HepG2 (cell line): ENCODE results near the gene HNRNPA1. TPM values are rescaled to one million over a fixed set of nuclear protein-coding genes. Genes with fewer than 3 reads are reported as not detected.

ENCODE experiments used
- CENPX ChIP-seq: sonication (generic); formaldehyde crosslinking; IDR thresholded peaks from 2 replicates; pipeline ENCODE4 v1.9.0; 2021; ENCODE audit warnings: mild to moderate bottlenecking, missing genetic modification reagents, moderate library complexity
- GABPB1 ChIP-seq: IDR thresholded peaks from 2 replicates; pipeline ENCODE4 v1.6.1; 2016; ENCODE audit warnings: mild to moderate bottlenecking, missing genetic modification reagents, moderate library complexity, missing compliant biosample characterization
- MED8 ChIP-seq: sonication (generic); formaldehyde crosslinking; IDR thresholded peaks from 2 replicates; pipeline ENCODE4 v1.8.1; 2023; ENCODE audit warnings: mild to moderate bottlenecking, missing genetic modification reagents; ENCODE audit not compliant: insufficient replicate concordance
- PCBP1 ChIP-seq: fragments of 200-400 bp; formaldehyde crosslinking; IDR thresholded peaks from 2 replicates; pipeline ENCODE4 v1.6.1; 2017; ENCODE audit warnings: mild to moderate bottlenecking, low read depth, low read length, borderline replicate concordance
- PLRG1 ChIP-seq: fragments of 450-650 bp; conservative IDR thresholded peaks from 2 replicates; pipeline ENCODE4 v1.6.1; 2016
- PTBP1 ChIP-seq: fragments of 200-400 bp; formaldehyde crosslinking; IDR thresholded peaks from 2 replicates; pipeline ENCODE4 v1.6.1; 2018; ENCODE audit warnings: low read length, low read depth; ENCODE audit not compliant: poor library complexity, severe bottlenecking
- RNF219 ChIP-seq: sonication (generic); formaldehyde crosslinking; IDR thresholded peaks from 2 replicates; pipeline ENCODE4 v1.5.0; 2020; ENCODE audit warnings: mild to moderate bottlenecking, missing genetic modification reagents
- SOX6 ChIP-seq, 2 experiments: fragments of 450-650 bp in 1 of 2; sonication (generic) in 1 of 2; formaldehyde crosslinking in 1 of 2; IDR thresholded peaks; 2 replicates each; pipeline versions ENCODE4 v1.4.0 to v1.6.1; 2017 to 2020; ENCODE audit warnings: antibody characterized with exemption in 1 of 2, mild to moderate bottlenecking in 1 of 2, missing genetic modification reagents in 1 of 2
- TMF1 ChIP-seq: sonication (generic); formaldehyde crosslinking; IDR thresholded peaks from 2 replicates; pipeline ENCODE4 v1.8.1; 2022; ENCODE audit warnings: low read depth, missing genetic modification reagents
- ZMYM4 ChIP-seq: sonication (generic); formaldehyde crosslinking; IDR thresholded peaks from 2 replicates; pipeline ENCODE4 v1.8.1; 2023; ENCODE audit warnings: mild to moderate bottlenecking, missing genetic modification reagents
- ZNF121 ChIP-seq: sonication (generic); formaldehyde crosslinking; IDR thresholded peaks from 2 replicates; pipeline ENCODE4 v1.5.0; 2020; ENCODE audit warnings: mild to moderate bottlenecking, missing genetic modification reagents
- ZNF256 ChIP-seq: sonication (generic); formaldehyde crosslinking; conservative IDR thresholded peaks from 2 replicates; pipeline ENCODE4 v1.4.0; 2020; ENCODE audit warnings: missing genetic modification reagents
- polyA plus RNA-seq, 8 experiments: library from polyadenylated mRNA; depleted of rRNA in 3 of 8; stranded (reverse) in 7 of 8; unstranded in 1 of 8; fragments of >200 nt; fragmentation: Illumina TruSeq in 4 of 8; extraction: Trizol in 4 of 8; gene quantifications; 2 replicates each; pipeline versions ENCODE4 v1.2.1 to v1.2.3, GENCODE V29; 2011 to 2016; ENCODE audit warnings: low read depth in 4 of 8, missing spikeins in 1 of 8, mixed read lengths in 1 of 8; ENCODE audit not compliant: insufficient read depth in 1 of 8
- total RNA-seq, 5 experiments: library from RNA; depleted of rRNA; stranded (reverse); fragments of >200 nt; fragmentation: Illumina TruSeq; extraction: Trizol; gene quantifications; 2 replicates each; pipeline ENCODE4 v1.2.3, GENCODE V29; 2016; ENCODE audit warnings: low read depth in 1 of 5
- TF ChIP-seq, protein P1 (sequence below): sonication (generic); formaldehyde crosslinking; IDR thresholded peaks from 2 replicates; pipeline ENCODE4 v1.4.0; 2020; ENCODE audit warnings: mild to moderate bottlenecking, missing genetic modification reagents
- TF ChIP-seq, protein P2 (sequence below): sonication (generic); formaldehyde crosslinking; IDR thresholded peaks from 2 replicates; pipeline ENCODE4 v1.5.0; 2020; ENCODE audit warnings: mild to moderate bottlenecking, missing genetic modification reagents
- TF ChIP-seq, protein P3 (sequence below): sonication (generic); formaldehyde crosslinking; IDR thresholded peaks from 2 replicates; pipeline ENCODE4 v1.5.0; 2020; ENCODE audit warnings: missing genetic modification reagents, mild to moderate bottlenecking, borderline replicate concordance
- TF ChIP-seq, protein P4 (sequence below): sonication (generic); formaldehyde crosslinking; IDR thresholded peaks from 2 replicates; pipeline ENCODE4 v1.5.1; 2020; ENCODE audit warnings: missing genetic modification reagents, mild to moderate bottlenecking, borderline replicate concordance

Gene HNRNPA1
- total and polyA plus RNA-seq, 2 of the 13 experiments (the other 11 are each of a cell fraction or from before 2014, with no cell fraction given), result 535 to 1,820 TPM

DNA sequence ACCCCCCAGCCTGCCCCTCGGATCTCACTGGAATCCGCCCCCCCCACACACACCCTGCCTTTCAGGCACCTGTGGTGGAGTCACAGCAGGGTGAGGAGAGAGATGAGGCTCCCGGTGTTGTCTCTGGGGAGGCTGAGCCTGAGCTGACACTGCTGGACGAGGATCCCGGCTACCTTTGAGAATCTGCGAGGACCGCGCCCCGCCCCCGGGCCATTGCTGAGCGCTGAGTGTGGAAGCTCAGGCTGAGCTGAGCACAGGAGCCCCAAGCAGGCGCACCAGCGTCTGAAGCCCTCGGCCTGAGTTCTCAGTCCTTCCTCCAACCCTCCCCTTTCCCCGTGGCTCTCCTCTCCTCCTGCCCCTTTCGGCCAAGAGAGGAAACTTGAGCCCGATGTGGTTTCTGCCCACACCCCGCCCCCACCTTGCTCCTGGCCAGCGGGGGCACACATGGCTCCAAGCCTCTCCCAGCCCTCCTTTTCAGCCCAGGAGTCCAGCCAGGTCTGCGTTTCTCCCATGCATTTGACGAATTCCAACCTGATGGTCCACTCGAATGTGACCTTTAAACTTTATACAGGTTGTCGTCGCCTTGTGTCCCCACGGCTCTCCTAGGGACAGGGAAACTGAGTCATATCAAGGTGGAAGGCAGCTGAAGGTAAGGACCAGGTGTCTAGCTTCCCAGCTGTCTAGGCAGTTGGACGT lies 20.4 kb downstream of the HNRNPA1 start, which contains the start of gene NFE2 (continued):
- TF ChIP-seq PCBP1, result 0 out of 2 replicates have a peak, but pooled peaks have one; percentile 58
- no peak for TF ChIP-seq SOX6 (IDR thresholded peaks at IDR 0.05)
- no peak; the same call in 1 of the 2 replicates for TF ChIP-seq SOX6 (CRISPR knock-in tag; IDR thresholded peaks at IDR 0.05)
- TF ChIP-seq, protein P1, sequence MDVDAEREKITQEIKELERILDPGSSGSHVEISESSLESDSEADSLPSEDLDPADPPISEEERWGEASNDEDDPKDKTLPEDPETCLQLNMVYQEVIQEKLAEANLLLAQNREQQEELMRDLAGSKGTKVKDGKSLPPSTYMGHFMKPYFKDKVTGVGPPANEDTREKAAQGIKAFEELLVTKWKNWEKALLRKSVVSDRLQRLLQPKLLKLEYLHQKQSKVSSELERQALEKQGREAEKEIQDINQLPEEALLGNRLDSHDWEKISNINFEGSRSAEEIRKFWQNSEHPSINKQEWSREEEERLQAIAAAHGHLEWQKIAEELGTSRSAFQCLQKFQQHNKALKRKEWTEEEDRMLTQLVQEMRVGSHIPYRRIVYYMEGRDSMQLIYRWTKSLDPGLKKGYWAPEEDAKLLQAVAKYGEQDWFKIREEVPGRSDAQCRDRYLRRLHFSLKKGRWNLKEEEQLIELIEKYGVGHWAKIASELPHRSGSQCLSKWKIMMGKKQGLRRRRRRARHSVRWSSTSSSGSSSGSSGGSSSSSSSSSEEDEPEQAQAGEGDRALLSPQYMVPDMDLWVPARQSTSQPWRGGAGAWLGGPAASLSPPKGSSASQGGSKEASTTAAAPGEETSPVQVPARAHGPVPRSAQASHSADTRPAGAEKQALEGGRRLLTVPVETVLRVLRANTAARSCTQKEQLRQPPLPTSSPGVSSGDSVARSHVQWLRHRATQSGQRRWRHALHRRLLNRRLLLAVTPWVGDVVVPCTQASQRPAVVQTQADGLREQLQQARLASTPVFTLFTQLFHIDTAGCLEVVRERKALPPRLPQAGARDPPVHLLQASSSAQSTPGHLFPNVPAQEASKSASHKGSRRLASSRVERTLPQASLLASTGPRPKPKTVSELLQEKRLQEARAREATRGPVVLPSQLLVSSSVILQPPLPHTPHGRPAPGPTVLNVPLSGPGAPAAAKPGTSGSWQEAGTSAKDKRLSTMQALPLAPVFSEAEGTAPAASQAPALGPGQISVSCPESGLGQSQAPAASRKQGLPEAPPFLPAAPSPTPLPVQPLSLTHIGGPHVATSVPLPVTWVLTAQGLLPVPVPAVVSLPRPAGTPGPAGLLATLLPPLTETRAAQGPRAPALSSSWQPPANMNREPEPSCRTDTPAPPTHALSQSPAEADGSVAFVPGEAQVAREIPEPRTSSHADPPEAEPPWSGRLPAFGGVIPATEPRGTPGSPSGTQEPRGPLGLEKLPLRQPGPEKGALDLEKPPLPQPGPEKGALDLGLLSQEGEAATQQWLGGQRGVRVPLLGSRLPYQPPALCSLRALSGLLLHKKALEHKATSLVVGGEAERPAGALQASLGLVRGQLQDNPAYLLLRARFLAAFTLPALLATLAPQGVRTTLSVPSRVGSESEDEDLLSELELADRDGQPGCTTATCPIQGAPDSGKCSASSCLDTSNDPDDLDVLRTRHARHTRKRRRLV, result no peak; the same call in 1 of the 2 replicates
- TF ChIP-seq ZNF256, result no peak
- TF ChIP-seq, protein P2, sequence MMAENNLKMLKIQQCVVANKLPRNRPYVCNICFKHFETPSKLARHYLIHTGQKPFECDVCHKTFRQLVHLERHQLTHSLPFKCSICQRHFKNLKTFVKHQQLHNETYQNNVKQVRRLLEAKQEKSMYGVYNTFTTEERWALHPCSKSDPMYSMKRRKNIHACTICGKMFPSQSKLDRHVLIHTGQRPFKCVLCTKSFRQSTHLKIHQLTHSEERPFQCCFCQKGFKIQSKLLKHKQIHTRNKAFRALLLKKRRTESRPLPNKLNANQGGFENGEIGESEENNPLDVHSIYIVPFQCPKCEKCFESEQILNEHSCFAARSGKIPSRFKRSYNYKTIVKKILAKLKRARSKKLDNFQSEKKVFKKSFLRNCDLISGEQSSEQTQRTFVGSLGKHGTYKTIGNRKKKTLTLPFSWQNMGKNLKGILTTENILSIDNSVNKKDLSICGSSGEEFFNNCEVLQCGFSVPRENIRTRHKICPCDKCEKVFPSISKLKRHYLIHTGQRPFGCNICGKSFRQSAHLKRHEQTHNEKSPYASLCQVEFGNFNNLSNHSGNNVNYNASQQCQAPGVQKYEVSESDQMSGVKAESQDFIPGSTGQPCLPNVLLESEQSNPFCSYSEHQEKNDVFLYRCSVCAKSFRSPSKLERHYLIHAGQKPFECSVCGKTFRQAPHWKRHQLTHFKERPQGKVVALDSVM, result no peak; the same call in 1 of the 2 replicates
- TF ChIP-seq TMF1 (CRISPR knock-in tag), result no peak
- no peak for TF ChIP-seq PTBP1
- no peak for TF ChIP-seq ZNF121 (CRISPR knock-in tag)
- TF ChIP-seq GABPB1, result peak; percentile 20; the same call in 1 of the 2 replicates
- TF ChIP-seq, protein P3, sequence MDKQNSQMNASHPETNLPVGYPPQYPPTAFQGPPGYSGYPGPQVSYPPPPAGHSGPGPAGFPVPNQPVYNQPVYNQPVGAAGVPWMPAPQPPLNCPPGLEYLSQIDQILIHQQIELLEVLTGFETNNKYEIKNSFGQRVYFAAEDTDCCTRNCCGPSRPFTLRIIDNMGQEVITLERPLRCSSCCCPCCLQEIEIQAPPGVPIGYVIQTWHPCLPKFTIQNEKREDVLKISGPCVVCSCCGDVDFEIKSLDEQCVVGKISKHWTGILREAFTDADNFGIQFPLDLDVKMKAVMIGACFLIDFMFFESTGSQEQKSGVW (CRISPR knock-in tag), result no peak
- TF ChIP-seq PLRG1, result no peak
- TF ChIP-seq, protein P4, sequence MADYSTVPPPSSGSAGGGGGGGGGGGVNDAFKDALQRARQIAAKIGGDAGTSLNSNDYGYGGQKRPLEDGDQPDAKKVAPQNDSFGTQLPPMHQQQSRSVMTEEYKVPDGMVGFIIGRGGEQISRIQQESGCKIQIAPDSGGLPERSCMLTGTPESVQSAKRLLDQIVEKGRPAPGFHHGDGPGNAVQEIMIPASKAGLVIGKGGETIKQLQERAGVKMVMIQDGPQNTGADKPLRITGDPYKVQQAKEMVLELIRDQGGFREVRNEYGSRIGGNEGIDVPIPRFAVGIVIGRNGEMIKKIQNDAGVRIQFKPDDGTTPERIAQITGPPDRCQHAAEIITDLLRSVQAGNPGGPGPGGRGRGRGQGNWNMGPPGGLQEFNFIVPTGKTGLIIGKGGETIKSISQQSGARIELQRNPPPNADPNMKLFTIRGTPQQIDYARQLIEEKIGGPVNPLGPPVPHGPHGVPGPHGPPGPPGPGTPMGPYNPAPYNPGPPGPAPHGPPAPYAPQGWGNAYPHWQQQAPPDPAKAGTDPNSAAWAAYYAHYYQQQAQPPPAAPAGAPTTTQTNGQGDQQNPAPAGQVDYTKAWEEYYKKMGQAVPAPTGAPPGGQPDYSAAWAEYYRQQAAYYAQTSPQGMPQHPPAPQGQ (CRISPR knock-in tag), result no peak
- TF ChIP-seq ZMYM4 (CRISPR knock-in tag), result no peak
- TF ChIP-seq RNF219 (CRISPR knock-in tag), result no peak
- no peak for TF ChIP-seq CENPX (CRISPR knock-in tag)
- peak; percentile 54 for TF ChIP-seq MED8 (CRISPR knock-in tag)
